Brain microvascular endothelial cell (primary cell): ENCODE data around the gene LSAMP.

Experiments used
- DNase-seq: peaks from one replicate; pipeline ENCODE4 v3.0.0-alpha.2; 2020
- H3K27ac ChIP-seq: fragments of 250-450 bp; sonication (Bioruptor Pico); 2 replicates; pipeline ENCODE4 v1.5.1; 2020; ENCODE audit warnings: mild to moderate bottlenecking, moderate library complexity
- H3K27me3 ChIP-seq: fragments of 250-450 bp; sonication (Bioruptor Pico); replicated peaks from 2 replicates; pipeline ENCODE4 v1.5.1; 2020; ENCODE audit warnings: mild to moderate bottlenecking
- H3K36me3 ChIP-seq: fragments of 250-450 bp; sonication (Bioruptor Pico); replicated peaks from 2 replicates; pipeline ENCODE4 v1.5.1; 2020; ENCODE audit warnings: mild to moderate bottlenecking
- H3K4me3 ChIP-seq: 2 replicates; pipeline ENCODE4 v1.5.1; 2011; ENCODE audit warnings: low read depth, mild to moderate bottlenecking, control low read depth, low read length, moderate library complexity
- CTCF ChIP-seq: IDR thresholded peaks from 2 replicates; pipeline ENCODE4 v1.5.1; 2011; ENCODE audit warnings: low read depth, mild to moderate bottlenecking, moderate library complexity, low read length, control low read depth, inconsistent platforms; ENCODE audit errors: missing control alignments
- in situ Hi-C: cut with HindIII; loops from 2 replicates; pipeline ENCODE4 v1.10.0; 2017; ENCODE audit warnings: low sequenced_read_pairs, low pct_ligation_motif_present

The LSAMP gene

GRCh38 chr3:116057400-116058006 lies 387.8 kb downstream of the LSAMP start:
- no peak for TF ChIP-seq CTCF
- in situ Hi-C loops: no loop called here
- H3K36me3 ChIP-seq: no peaks in the 10 kb centered on the region
- H3K4me3 ChIP-seq: no peak overlapping the region
- H3K27ac ChIP-seq: no peak overlapping the region
- no peaks in the 10 kb centered on the region for H3K27me3 ChIP-seq
- no peak for DNase-seq

- Histone ChIP-seq H3K36me3 (no peaks in the 10 kb centered on the region), H3K4me3 (no peak overlapping the region), H3K27me3 (no peaks in the 10 kb centered on the region), H3K27ac (no peak overlapping the region)
- in situ Hi-C loops: no loop called here
- no peak for DNase-seq
- no peak for TF ChIP-seq CTCF
These were observed 389.0 kb downstream of the LSAMP start for GRCh38 chr3:116056280-116056679.

- in situ Hi-C loops: no loop called here
These were observed 392.3 kb downstream of the LSAMP start for GRCh38 chr3:116053017-116053416.

GRCh38 chr3:116052602-116053001 lies 392.7 kb downstream of the LSAMP start:
- no peak for DNase-seq
- no peak for TF ChIP-seq CTCF
- Histone ChIP-seq H3K36me3 (no peaks in the 10 kb centered on the region), H3K27ac (no peak overlapping the region), H3K4me3 (no peak overlapping the region), H3K27me3 (no peaks in the 10 kb centered on the region)
- in situ Hi-C loops: no loop called here

More at GRCh38 chr3:116053017-116053416, 392.3 kb downstream of the LSAMP start:
- Histone ChIP-seq H3K4me3 (no peak overlapping the region), H3K36me3 (no peaks in the 10 kb centered on the region), H3K27me3 (no peaks in the 10 kb centered on the region), H3K27ac (no peak overlapping the region)
- no peak for DNase-seq
- no peak for TF ChIP-seq CTCF

GRCh38 chr3:116051586-116051985 lies 393.7 kb downstream of the LSAMP start:
- Histone ChIP-seq H3K4me3 (no peak overlapping the region), H3K27me3 (no peaks in the 10 kb centered on the region), H3K27ac (no peak overlapping the region), H3K36me3 (no peaks in the 10 kb centered on the region)
- in situ Hi-C loops: no loop called here
- DNase-seq: no peak
- TF ChIP-seq CTCF: no peak

- in situ Hi-C loops: no loop called here
- H3K27me3 ChIP-seq: no peaks in the 10 kb centered on the region
- H3K36me3 ChIP-seq: no peaks in the 10 kb centered on the region
These were observed 394.2 kb downstream of the LSAMP start for GRCh38 chr3:116051040-116051439.

More at GRCh38 chr3:116051040-116051439, 394.2 kb downstream of the LSAMP start:
- Histone ChIP-seq H3K4me3 (no peak overlapping the region), H3K27ac (no peak overlapping the region)
- no peak for TF ChIP-seq CTCF
- DNase-seq: no peak
